GM21423 (cell line): ENCODE measurements around the gene NDUFS6.
"Not testable (repeated sequence)": the region's sequence is repeated elsewhere in the genome, so short reads cannot be mapped to it uniquely, and the experiment has no call there.

Experiments used
- ATAC-seq: cut with Tn5 transposase; IDR thresholded peaks from one replicate; pipeline ENCODE4 v1.9.1; 2021; ENCODE audit warnings: mild to moderate bottlenecking, moderate library complexity; ENCODE audit not compliant: unreplicated experiment

The NDUFS6 gene

DNA sequence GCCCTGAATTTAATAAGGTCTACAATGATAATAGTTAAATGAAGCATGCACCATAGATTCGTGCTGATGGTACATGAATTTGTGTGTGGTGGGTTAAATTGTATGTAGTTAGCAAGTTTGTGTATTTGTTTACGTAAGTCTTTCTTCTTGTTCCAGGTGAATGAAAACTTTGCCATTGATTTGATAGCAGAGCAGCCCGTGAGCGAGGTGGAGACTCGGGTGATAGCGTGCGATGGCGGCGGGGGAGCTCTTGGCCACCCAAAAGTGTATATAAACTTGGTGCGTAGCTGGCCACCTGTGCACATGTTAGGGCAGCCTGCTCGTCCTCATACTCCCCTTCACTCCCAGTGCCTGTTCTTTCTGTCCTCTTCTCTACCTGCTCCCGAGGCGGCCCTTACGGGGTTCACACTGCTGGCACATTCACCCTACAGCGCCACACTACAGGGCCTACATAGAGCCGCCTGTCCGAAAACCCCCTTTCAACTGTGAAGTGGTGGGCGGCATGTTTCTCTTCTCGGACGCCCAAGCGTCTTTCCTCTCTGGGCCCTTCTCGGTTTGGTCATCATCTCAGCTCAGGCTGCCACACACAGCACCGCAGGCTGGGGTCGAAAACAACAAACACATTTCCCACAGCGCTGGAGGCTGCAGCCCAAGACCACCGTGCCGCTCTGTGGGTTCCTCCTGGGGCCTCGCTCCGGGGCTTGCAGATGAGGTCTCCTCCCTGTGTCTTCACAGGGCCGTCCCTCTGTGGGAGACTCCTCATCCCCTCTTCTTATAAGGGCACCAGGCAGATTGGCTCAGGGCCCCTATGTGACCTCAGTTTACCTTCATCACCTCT, 13.2 kb downstream of the NDUFS6 start:
- no peak for ATAC-seq

GRCh38 chr5:1815071-1815786, 14.0 kb downstream of the NDUFS6 start:
- no peak for ATAC-seq

GRCh38 chr5:1815881-1816292, 14.7 kb downstream of the NDUFS6 start:
- no peak for ATAC-seq

DNA sequence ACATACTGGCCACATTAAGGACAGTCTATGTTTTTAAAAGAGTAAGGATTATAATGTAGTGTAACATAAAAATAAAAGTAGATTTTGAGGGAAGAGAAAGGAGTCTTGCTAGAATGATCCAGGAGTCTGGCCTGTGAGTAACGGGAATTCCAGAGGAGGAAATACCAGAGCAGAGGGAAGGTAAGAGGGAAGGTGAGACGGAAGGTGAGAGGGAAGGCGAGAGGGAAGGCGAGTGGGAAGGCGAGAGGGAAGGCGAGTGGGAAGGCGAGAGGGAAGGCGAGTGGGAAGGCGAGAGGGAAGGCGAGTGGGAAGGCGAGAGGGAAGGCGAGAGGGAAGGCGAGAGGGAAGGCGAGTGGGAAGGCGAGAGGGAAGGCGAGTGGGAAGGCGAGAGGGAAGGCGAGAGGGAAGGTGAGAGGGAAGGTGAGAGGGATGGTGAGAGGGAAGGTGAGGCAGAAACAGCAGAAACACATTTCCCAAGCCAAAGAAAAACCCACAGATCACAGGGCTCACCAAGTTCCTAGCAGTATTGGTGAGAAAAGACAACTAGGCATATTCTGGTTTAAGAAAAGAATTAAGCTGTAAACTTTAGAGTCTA, 15.4 kb downstream of the NDUFS6 start:
- not testable (repeated sequence) for ATAC-seq

DNA sequence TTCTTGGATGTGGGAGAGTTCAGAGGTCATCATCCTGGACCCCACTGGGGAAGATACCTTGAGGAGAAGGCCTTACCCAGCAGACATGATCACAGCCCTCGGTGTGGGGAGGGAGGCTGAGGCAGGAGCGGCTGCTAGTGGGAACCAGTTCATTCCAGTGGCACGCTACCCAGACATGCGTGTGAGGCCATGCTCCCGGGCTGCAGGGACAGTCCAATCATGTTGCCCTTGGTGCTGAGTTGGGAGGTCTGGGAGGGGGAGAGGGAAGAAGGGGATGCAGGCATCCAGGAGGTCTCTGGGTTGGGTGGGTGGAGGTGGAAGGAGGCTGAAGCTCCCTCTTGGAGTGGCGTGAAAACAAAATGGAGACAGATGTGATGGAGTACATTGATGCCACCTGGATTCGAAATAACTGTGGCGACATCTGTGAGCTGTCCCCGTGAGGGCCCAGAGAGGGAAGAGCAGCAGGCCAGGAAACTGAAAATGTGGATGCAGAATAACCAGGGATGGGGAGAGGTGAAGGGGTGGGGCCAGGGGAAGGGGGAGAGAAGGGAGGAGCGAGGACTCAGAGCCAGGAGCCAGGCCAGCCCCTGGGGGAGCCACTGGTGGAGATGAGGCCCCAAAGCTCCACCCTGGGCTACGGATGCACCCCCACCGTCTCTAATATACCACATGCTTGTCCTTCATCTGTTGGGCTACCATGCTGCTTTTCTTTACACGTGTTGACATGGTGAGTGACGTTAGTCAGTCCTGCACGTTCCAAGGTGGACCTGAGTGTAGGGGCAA, 16.2 kb downstream of the NDUFS6 start:
- ATAC-seq: no peak

- ATAC-seq: no peak
These were observed 17.6 kb downstream of the NDUFS6 start for GRCh38 chr5:1818784-1819183.

GRCh38 chr5:1819458-1819857, 18.3 kb downstream of the NDUFS6 start:
- ATAC-seq: no peak

DNA sequence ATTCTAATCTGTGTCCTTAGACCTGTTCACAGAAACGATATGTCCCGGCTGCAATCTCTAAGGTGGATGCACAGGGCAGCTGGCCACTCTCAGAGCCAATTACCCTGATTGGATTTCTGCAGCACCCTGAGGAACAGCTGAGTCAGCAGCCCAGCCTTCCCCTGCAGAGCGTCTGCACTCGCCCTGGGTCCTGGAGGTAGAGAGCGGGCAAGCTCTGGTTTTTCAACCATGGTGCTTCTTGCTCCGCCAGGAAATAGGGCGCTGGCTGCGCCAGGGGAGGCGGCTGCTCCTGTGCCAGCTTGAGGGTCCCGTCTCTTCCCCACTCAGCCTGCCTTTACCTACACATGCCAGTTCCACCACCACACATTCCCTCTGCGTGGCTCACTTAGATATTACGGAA, 19.2 kb downstream of the NDUFS6 start:
- no peak for ATAC-seq

GRCh38 chr5:1820926-1821325, 19.7 kb downstream of the NDUFS6 start:
- no peak for ATAC-seq

GRCh38 chr5:1821862-1822261, 20.7 kb downstream of the NDUFS6 start:
- no peak for ATAC-seq

DNA sequence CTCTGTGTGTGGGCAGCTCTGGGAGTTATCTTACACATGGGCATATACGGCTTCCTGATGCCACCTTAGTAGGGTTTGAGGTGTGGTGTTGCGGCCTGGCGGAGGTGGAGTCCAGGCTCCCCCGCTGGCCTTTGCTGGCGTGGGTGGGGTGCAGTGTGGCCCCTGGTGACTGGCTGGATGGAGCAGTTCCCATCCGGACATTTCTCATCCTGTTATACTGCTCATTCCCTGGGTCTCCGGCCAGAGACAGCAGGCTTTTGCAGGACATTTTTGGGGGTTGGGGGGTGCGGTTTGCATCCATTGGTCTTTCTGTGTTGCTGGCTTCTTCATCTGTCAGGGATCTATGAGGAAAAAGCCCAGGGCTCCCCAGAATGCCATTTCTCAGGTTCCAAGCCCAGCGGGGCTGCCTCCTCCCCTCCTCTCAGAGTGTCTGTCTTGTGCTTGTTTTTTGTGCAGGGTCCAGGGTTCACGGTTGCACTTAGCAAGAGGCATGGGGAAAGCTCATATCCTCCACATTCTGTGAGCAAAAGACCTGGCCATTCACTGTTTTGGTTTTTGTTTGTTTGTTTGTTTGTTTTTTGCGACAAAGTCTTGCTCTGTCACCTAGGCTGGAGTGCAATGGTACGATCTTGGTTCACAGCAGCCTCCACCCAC, 22.3 kb downstream of the NDUFS6 start:
- no peak for ATAC-seq

DNA sequence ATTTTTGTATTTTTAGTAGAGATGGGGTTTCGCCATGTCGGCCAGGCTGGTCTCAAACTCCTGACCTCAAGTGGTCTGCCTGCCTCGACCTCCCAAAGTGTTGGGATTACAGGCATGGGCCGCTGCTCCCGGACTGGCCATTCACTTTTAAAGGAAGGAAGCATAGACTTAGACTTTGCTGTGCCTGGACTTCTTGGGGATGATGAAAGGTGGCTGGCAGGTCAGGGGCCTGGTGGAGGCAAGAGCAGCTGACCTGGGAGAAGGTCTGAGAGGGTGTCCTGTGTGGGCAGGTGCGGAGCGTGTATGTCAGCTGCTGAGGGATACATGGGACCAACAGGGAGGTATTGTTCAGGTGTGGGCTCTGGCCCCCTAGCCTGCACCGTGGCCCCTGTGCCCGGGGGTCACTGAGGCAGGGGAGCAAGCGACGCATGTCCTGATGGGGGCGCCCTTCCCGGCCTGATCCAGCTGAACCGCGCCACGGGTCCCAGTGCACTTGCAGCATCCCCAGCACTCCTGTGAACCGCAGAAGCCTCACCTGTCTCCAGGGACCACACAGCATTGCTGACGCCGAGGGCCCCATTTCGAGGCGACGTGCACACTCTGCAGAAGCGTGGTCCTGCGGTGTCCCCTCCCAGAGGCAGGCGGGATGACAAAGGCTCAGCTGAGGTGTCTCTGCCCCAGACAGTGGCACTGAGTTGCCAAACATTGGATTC, 23.1 kb downstream of the NDUFS6 start:
- no peak for ATAC-seq

GRCh38 chr5:1824903-1825841, 24.0 kb downstream of the NDUFS6 start:
- ATAC-seq: no peak

DNA sequence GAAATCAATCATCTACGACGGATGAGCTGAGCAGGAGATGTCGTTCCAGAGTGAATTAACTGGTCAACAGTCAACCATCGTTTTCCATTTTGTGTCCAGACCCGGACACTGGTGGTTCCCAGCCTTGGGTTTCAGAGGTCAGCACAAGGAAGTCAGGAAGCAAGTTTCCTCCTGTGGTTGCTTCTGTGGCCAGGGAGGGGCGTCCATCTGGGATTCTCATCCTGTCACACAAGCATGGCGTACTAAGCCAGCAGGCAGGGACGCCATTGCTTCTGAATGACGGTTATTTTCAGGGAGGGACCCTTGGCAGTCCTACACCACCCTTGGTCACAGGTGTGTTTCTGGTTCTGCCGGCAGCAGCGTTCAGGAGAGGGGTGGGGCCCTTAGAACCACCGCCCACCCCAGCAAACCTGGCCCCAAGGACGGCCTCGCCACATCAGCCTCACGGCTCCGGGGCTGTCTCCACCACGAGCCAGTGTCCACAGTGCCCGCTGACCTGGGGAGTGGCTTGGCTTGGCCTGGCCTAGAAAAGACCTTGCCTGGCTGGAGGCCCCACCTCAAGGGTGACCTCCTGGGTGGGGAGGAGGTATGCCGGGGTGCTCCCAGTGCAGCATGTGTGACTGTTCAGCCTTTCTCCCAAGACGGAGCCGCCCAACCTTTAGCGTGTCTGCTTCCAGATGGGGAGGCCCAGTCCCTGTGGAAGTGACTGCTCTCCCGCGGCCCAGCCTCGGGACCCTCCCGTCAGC, 25.2 kb downstream of the NDUFS6 start:
- no peak for ATAC-seq

DNA sequence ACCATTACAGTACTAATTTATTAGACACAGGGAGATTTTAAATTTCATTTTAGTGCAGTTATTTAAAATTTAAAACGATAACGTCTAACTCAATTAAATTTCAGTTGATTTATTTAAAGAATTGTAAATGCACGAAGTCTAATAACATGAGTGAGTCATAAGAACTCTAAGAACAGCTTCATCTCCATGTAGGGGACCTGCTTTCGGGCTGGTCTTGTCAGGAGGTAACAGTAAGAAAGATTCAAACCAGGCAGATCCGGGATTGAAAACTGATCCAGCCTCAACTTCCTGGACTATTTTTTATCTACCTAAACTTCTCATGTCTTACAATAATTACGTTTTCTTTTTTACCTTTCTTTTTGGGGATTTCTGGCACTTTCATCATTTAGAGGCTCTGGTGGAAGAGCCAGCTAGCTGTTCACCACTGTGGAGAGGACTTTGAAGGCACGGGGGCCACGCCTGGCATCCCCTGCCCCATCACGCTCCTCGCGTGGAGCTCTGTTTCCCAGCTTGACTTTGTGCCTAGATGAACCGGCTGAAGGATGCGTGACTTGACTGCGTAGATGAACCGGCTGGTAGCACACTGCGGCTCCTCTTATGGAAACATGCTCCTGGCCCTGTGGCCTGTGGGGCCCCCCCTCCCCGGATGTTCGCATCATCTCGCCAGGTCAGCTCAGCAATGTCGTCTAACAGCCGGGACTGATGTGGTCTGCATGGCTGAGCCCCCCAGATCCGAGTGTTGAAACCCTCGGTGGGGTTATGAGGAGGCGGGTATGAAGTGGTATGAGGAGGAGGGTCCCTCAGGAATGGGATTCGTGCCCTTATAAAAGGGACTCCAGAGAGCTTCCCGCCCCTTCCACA, 26.0 kb downstream of the NDUFS6 start:
- no peak for ATAC-seq

DNA sequence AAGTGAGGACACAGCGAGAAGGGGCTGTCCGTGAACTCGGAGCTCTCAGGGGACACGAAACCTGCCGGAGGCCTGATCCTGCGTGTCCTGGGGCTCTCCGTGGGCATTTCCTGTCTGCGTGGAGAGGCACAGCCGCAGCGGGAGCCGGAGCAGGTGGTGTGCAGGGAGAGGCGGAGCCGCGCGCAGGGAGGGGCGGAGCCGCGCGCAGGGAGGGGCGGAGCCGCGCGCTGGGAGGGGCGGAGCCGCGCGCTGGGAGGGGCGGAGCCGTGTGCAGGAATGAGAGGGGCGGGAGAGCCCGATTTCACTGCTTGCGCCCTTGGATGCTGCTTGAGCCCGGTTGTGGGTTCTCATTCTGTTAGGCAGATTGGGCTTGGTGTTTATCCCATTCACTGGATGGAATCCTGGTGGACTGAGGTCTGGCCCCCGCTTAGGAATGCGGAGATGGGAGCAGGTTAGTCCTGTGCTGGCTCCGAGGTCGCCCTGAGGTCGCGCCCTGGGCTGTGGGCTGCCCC, 26.7 kb downstream of the NDUFS6 start:
- ATAC-seq: no peak
